Right lobe of liver (tissue), 6 donors: ENCODE data around the gene LRRC43. TPM values are rescaled to one million over a fixed set of nuclear protein-coding genes. Genes with fewer than 3 reads are reported as not detected.

Experiments
- ATAC-seq, 4 donors: fragments of 200-7000 bp; cut with Tn5 transposase; one replicate each; pipeline ENCODE4 v1.9.1; 2020; ENCODE audit warnings: mild to moderate bottlenecking in 4 of 4, moderate library complexity in 4 of 4
- DNase-seq, 3 donors: peaks; one replicate each; pipeline ENCODE4 v3.0.0-alpha.2; 2020
- H3K27ac ChIP-seq, 3 donors: fragments of 200-600 bp; one replicate each; pipeline ENCODE4 v1.8.0; 2022
- H3K27me3 ChIP-seq, 2 donors: fragments of 200-600 bp; one replicate each; pipeline ENCODE4 v1.8.0; 2022
- H3K36me3 ChIP-seq, 4 donors: fragments of 200-600 bp; sonication (generic) in 1 of 4; one replicate each; pipeline versions ENCODE4 v1.5.1 to v1.8.0; 2017 to 2022; ENCODE audit warnings: control low read depth in 1 of 4
- H3K4me1 ChIP-seq, 4 donors: fragments of 200-600 bp; sonication (generic) in 1 of 4; one replicate each; pipeline versions ENCODE4 v1.5.1 to v1.8.0; 2017 to 2022; ENCODE audit warnings: control low read depth in 1 of 4
- H3K4me3 ChIP-seq, 3 donors: fragments of 200-600 bp; one replicate each; pipeline ENCODE4 v1.8.0; 2022
- H3K9me3 ChIP-seq, 4 donors: fragments of 200-600 bp; sonication (generic) in 1 of 4; one replicate each; pipeline versions ENCODE4 v1.5.1 to v1.8.0; 2017 to 2022; ENCODE audit warnings: control low read depth in 1 of 4
- CTCF ChIP-seq, 4 donors: fragments of 200-600 bp in 3 of 4; fragments of 450-650 bp in 1 of 4; IDR thresholded peaks; one replicate each; pipeline versions ENCODE4 v1.5.1 to v1.8.0; 2016 to 2022; ENCODE audit warnings: antibody characterized with exemption in 4 of 4, mild to moderate bottlenecking in 2 of 4
- POLR2A ChIP-seq: fragments of 450-650 bp; IDR thresholded peaks from one replicate; pipeline ENCODE4 v1.6.1; 2017; ENCODE audit warnings: antibody characterized with exemption, mild to moderate bottlenecking
- WGBS: methylation state at CpG from one replicate; pipeline ENCODE4 v1.1.6; 2018; ENCODE audit warnings: low coverage, low lambda C conversion rate; ENCODE audit not compliant: insufficient coverage; ENCODE audit errors: missing lambda C conversion rate; 5-methylcytosine and 5-hydroxymethylcytosine counted together
- intact Hi-C, 2 donors: fragments of 100-400 bp; cut with DNase I; formaldehyde crosslinking; loops; one replicate each; pipeline versions ENCODE4 v1.11.2 to v1.14.1; 2022
- long read RNA-seq: library from polyadenylated mRNA; unstranded; transcript quantifications from one replicate; pipeline ENCODE4 v2.0.0, GENCODE V29; 2019
- total RNA-seq, 6 experiments: library from RNA; depleted of rRNA in 2 of 6; stranded (reverse); fragments of >200 nt in 2 of 6; fragmentation: NEBNext Ultra II Directional in 3 of 6; extraction: Animal tissue kit (Norgen Biotek cat#: 25700) in 3 of 6; gene quantifications; one replicate each; pipeline versions ENCODE4 v1.1.0 to v1.2.4, GENCODE V29; 2016 to 2023
- donor health status: DM: no; HTN: yes; CAD: no.
- donor health status: DM: no; HTN: no; CAD: no.
- donor health status: DM: no; HTN: no; CAD: no.
- donor health status: DM: no; HTN: yes; CAD: no.
- donor health status: DM: no; HTN: yes; CAD: no.

The LRRC43 gene
- total RNA-seq, result under 1 TPM in 3 of 6 experiments, not detected in 3; 0.26 to 0.37 (median 0.31) TPM
- long read RNA-seq, result 0 reads

GRCh38 chr12:122182887-122183587, at the start of gene LRRC43:
Gene LRRC43, plus strand, starts transcription at chr12:122183123. Its CDS starts 22 bp downstream, at chr12:122183145.
- Histone ChIP-seq H3K9me3 (no peaks in the 10 kb centered on the region), H3K27ac (no peak within 1 kb of the TSS), H3K36me3 (no peaks in the 10 kb centered on the region), H3K4me1 (peaks cover 0 to 19% (median 0%) of the 10 kb centered on the region in 4 donors), H3K4me3 (peak within 1 kb of the TSS; percentile 33 to 57 (median 37)), H3K27me3 (no peaks in the 10 kb centered on the region)
- peak; percentile 53 to 68 (median 60) for ATAC-seq
- intact Hi-C loops, result no loop called here
- TF ChIP-seq POLR2A, result no peak
- no peak for TF ChIP-seq CTCF (IDR thresholded peaks at IDR 0.05)
- DNase-seq, result peak in 1 of 3 donors; percentile 45
- WGBS, result 8% methylated on average over 2 of the region's 63 CpGs

- Histone ChIP-seq H3K27ac (peak overlapping the region in 2 of 3 donors; percentile 29 to 49), H3K4me3 (no peak overlapping the region), H3K27me3 (no peaks in the 10 kb centered on the region), H3K4me1 (peaks cover 0 to 11% (median 4%) of the 10 kb centered on the region in 4 donors), H3K36me3 (peaks cover 0 to 35% (median 22%) of the 10 kb centered on the region in 4 donors), H3K9me3 (no peaks in the 10 kb centered on the region)
- 58% methylated on average over 22 of the region's 28 CpGs for WGBS
- peak; percentile 59 to 79 (median 74) for DNase-seq
- intact Hi-C loops, result no loop called here
- TF ChIP-seq CTCF (IDR thresholded peaks at IDR 0.05) (peak in 1 of 4 donors; percentile 9), POLR2A (no peak)
- ATAC-seq, result peak; percentile 43 to 82 (median 66)
These were observed 49.6 kb upstream of the LRRC43 start for GRCh38 chr12:122133192-122133950.

GRCh38 chr12:122135437-122136031, 47.4 kb upstream of the LRRC43 start:
- no peak for ATAC-seq
- Histone ChIP-seq H3K27ac (no peak overlapping the region), H3K36me3 (peaks cover 0 to 13% (median 9%) of the 10 kb centered on the region in 4 donors), H3K4me3 (no peak overlapping the region), H3K9me3 (no peaks in the 10 kb centered on the region), H3K4me1 (peaks cover 0 to 11% (median 3%) of the 10 kb centered on the region in 4 donors), H3K27me3 (no peaks in the 10 kb centered on the region)
- TF ChIP-seq POLR2A (no peak), CTCF (IDR thresholded peaks at IDR 0.05) (no peak)
- WGBS, result 100% methylated on average over 1 of the region's 18 CpGs
- DNase-seq, result no peak
- intact Hi-C loops, result loop anchor here in 1 of 2 donors (5.0 kb wide), 1 partner anchor 62 kb away; no protein-coding TSS in a partner anchor

GRCh38 chr12:122137229-122137628, 45.7 kb upstream of the LRRC43 start:
- ATAC-seq (no peak), DNase-seq (no peak)

More at GRCh38 chr12:122137229-122137628, 45.7 kb upstream of the LRRC43 start:
- peaks cover 0 to 11% (median 3%) of the 10 kb centered on the region in 4 donors for H3K4me1 ChIP-seq
- H3K9me3 ChIP-seq, result no peaks in the 10 kb centered on the region
- TF ChIP-seq POLR2A (no peak), CTCF (IDR thresholded peaks at IDR 0.05) (no peak)
- no peak overlapping the region for H3K27ac ChIP-seq
- H3K4me3 ChIP-seq, result no peak overlapping the region
- 61% methylated on average over 2 of the region's 10 CpGs for WGBS
- peaks cover 6 to 22% (median 12%) of the 10 kb centered on the region in 4 donors for H3K36me3 ChIP-seq
- H3K27me3 ChIP-seq, result no peaks in the 10 kb centered on the region
- intact Hi-C loops, result loop anchor here in 1 of 2 donors (5.0 kb wide), 1 partner anchor 60 kb away; no protein-coding TSS in a partner anchor
